NCI-H1105 (cell line): ENCODE results near the gene CTNNA2.
"Not testable (repeated sequence)": the region's sequence is repeated elsewhere in the genome, so short reads cannot be mapped to it uniquely, and the experiment has no call there.

Experiments used
- DNase-seq: peaks from one replicate; lab custom pipeline; 2025; lab: John Stamatoyannopoulos, UW

The CTNNA2 gene

GRCh38 chr2:80030135-80030534 is 517.3 kb downstream of the CTNNA2 start:
- no peak for DNase-seq

- not testable (repeated sequence) for DNase-seq
Observed at GRCh38 chr2:80032684-80033083, 519.8 kb downstream of the CTNNA2 start.

- DNase-seq, result no peak
Observed at GRCh38 chr2:80035749-80036285, 523.0 kb downstream of the CTNNA2 start.

- DNase-seq, result no peak
Observed at GRCh38 chr2:80037310-80037709, 524.5 kb downstream of the CTNNA2 start.

- DNase-seq, result no peak
Observed at GRCh38 chr2:80040226-80040625, 527.4 kb downstream of the CTNNA2 start.

- no peak for DNase-seq
Observed at GRCh38 chr2:80042635-80043034, 529.8 kb downstream of the CTNNA2 start.

GRCh38 chr2:80048296-80048695 is 535.4 kb downstream of the CTNNA2 start:
- DNase-seq, result no peak

GRCh38 chr2:80050246-80050645 is 537.4 kb downstream of the CTNNA2 start:
- no peak for DNase-seq

- no peak for DNase-seq
Observed at GRCh38 chr2:80053522-80054345, 540.9 kb downstream of the CTNNA2 start.

- peak; percentile 15 for DNase-seq
Observed at GRCh38 chr2:80054346-80054675, 541.5 kb downstream of the CTNNA2 start.

GRCh38 chr2:80057956-80058355 is 545.1 kb downstream of the CTNNA2 start:
- DNase-seq, result no peak

GRCh38 chr2:80058562-80058961 is 545.7 kb downstream of the CTNNA2 start:
- DNase-seq, result no peak

GRCh38 chr2:80059447-80059846 is 546.6 kb downstream of the CTNNA2 start:
- no peak for DNase-seq

- no peak for DNase-seq
Observed at GRCh38 chr2:80061881-80062280, 549.0 kb downstream of the CTNNA2 start.

GRCh38 chr2:80062298-80062697 is 549.4 kb downstream of the CTNNA2 start:
- DNase-seq, result no peak

- DNase-seq, result peak; percentile 2
Observed at GRCh38 chr2:80068038-80068731, 555.3 kb downstream of the CTNNA2 start.

GRCh38 chr2:80070587-80070986 is 557.7 kb downstream of the CTNNA2 start:
- DNase-seq, result no peak

- DNase-seq, result no peak
Observed at GRCh38 chr2:80071941-80072340, 559.1 kb downstream of the CTNNA2 start.

- peak; percentile 42 for DNase-seq
Observed at GRCh38 chr2:80073134-80073561, 560.3 kb downstream of the CTNNA2 start.

- no peak for DNase-seq
Observed at GRCh38 chr2:80074321-80075070, 561.6 kb downstream of the CTNNA2 start.

- DNase-seq, result no peak
Observed at GRCh38 chr2:80075719-80076118, 562.9 kb downstream of the CTNNA2 start.

GRCh38 chr2:80078290-80079036 is 565.6 kb downstream of the CTNNA2 start:
- DNase-seq, result no peak
